Astrocyte (in vitro differentiated cells and primary cell): ENCODE measurements around the gene ROR2. TPM values are rescaled to one million over a fixed set of nuclear protein-coding genes. Genes with fewer than 3 reads are reported as not detected.

ENCODE experiments used
- DNase-seq: peaks from one replicate; pipeline ENCODE4 v3.0.0-alpha.2; 2010; ENCODE audit warnings: low read depth
- FAIRE-seq: peaks from 2 replicates; lab custom pipeline; 2011; peaks lifted over from hg19 to GRCh38; lab: Jason Lieb, UNC
- H2AFZ ChIP-seq: 2 replicates; pipeline ENCODE4 v1.6.0; 2012; ENCODE audit warnings: low read depth, low read length, inconsistent platforms
- H3K27ac ChIP-seq: 2 replicates; pipeline ENCODE4 v1.5.1; 2011; ENCODE audit warnings: low read depth, low read length, inconsistent platforms
- H3K27me3 ChIP-seq: 2 replicates; pipeline ENCODE4 v1.6.0; 2011; ENCODE audit warnings: low read length, inconsistent platforms; ENCODE audit not compliant: insufficient read depth
- H3K36me3 ChIP-seq: 2 replicates; pipeline ENCODE4 v1.5.1; 2011; ENCODE audit warnings: low read length, inconsistent platforms; ENCODE audit not compliant: insufficient read depth
- H3K4me1 ChIP-seq: 2 replicates; pipeline ENCODE4 v1.5.1; 2011; ENCODE audit warnings: low read length, inconsistent platforms; ENCODE audit not compliant: insufficient read depth
- H3K4me2 ChIP-seq: 2 replicates; pipeline ENCODE4 v1.6.0; 2012; ENCODE audit warnings: low read length, inconsistent platforms
- H3K4me3 ChIP-seq: 2 replicates; pipeline ENCODE4 v1.5.1; 2011; ENCODE audit warnings: low read depth, mild to moderate bottlenecking, low read length, inconsistent platforms; ENCODE audit not compliant: insufficient read depth
- H3K79me2 ChIP-seq: 2 replicates; pipeline ENCODE4 v1.6.0; 2012; ENCODE audit warnings: mild to moderate bottlenecking, low read length, inconsistent platforms; ENCODE audit not compliant: insufficient read depth
- H3K9ac ChIP-seq: 2 replicates; pipeline ENCODE4 v1.6.0; 2012; ENCODE audit warnings: mild to moderate bottlenecking, low read length, inconsistent platforms
- H3K9me3 ChIP-seq: 2 replicates; pipeline ENCODE4 v1.5.1; 2012; ENCODE audit warnings: low read depth, mild to moderate bottlenecking, low read length, inconsistent platforms; ENCODE audit not compliant: insufficient read depth
- H4K20me1 ChIP-seq: 2 replicates; pipeline ENCODE4 v1.6.0; 2012; ENCODE audit warnings: low read length, inconsistent platforms; ENCODE audit not compliant: insufficient read depth
- H3K27ac Mint-ChIP-seq: one replicate; pipeline ENCODE4 v1.8.0; 2021; ENCODE audit warnings: mild to moderate bottlenecking, mixed read lengths; ENCODE audit not compliant: unreplicated experiment
- H3K27me3 Mint-ChIP-seq: one replicate; pipeline ENCODE4 v1.8.0; 2021; ENCODE audit warnings: low read depth, mixed read lengths; ENCODE audit not compliant: unreplicated experiment
- H3K36me3 Mint-ChIP-seq: one replicate; pipeline ENCODE4 v1.8.0; 2021; ENCODE audit warnings: low read depth, mixed read lengths; ENCODE audit not compliant: unreplicated experiment
- H3K4me1 Mint-ChIP-seq: one replicate; pipeline ENCODE4 v1.8.0; 2021; ENCODE audit warnings: low read depth, mixed read lengths; ENCODE audit not compliant: unreplicated experiment
- H3K4me3 Mint-ChIP-seq: one replicate; pipeline ENCODE4 v1.8.0; 2021; ENCODE audit warnings: mild to moderate bottlenecking, moderate library complexity, mixed read lengths; ENCODE audit not compliant: unreplicated experiment
- H3K9me3 Mint-ChIP-seq: one replicate; pipeline ENCODE4 v1.8.0; 2021; ENCODE audit warnings: mild to moderate bottlenecking, mixed read lengths; ENCODE audit not compliant: unreplicated experiment
- CTCF ChIP-seq: IDR thresholded peaks from 2 replicates; pipeline ENCODE4 v1.5.1; 2011; ENCODE audit warnings: low read depth, mild to moderate bottlenecking, inconsistent platforms, low read length, moderate library complexity; ENCODE audit not compliant: insufficient read depth
- EZH2 ChIP-seq: IDR thresholded peaks from 2 replicates; pipeline ENCODE4 v1.6.1; 2012; ENCODE audit warnings: mild to moderate bottlenecking, low read length, inconsistent platforms; ENCODE audit not compliant: insufficient read depth
- total RNA-seq: library from RNA; stranded (reverse); gene quantifications from 2 replicates; pipeline ENCODE4 v1.2.1, GENCODE V29; 2021

ROR2 gene
- total RNA-seq, 1 donor from 2014 or later: 4.9 TPM

- no peak overlapping the region for H2AFZ ChIP-seq
- H3K4me1 ChIP-seq: no peaks in the 10 kb centered on the region
- H3K4me2 ChIP-seq: no peak overlapping the region
- DNase-seq (no peak), FAIRE-seq (no peak)
- no peak for TF ChIP-seq EZH2
- TF ChIP-seq CTCF: no peak
- H3K4me1 Mint-ChIP-seq: peaks cover 17% of the 10 kb centered on the region
- H4K20me1 ChIP-seq: no peaks in the 10 kb centered on the region
- H3K27ac ChIP-seq: no peak overlapping the region
- no peaks in the 10 kb centered on the region for H3K36me3 ChIP-seq
- no peak overlapping the region for H3K9ac ChIP-seq
- no peak overlapping the region for H3K27ac Mint-ChIP-seq
- peaks cover 15% of the 10 kb centered on the region for H3K27me3 ChIP-seq
- H3K9me3 ChIP-seq: no peaks in the 10 kb centered on the region
- H3K36me3 Mint-ChIP-seq: no peaks in the 10 kb centered on the region
- no peak overlapping the region for H3K4me3 ChIP-seq
- peaks cover 19% of the 10 kb centered on the region for H3K27me3 Mint-ChIP-seq
- no peaks in the 10 kb centered on the region for H3K9me3 Mint-ChIP-seq
- H3K4me3 Mint-ChIP-seq: no peak overlapping the region
- no peaks in the 10 kb centered on the region for H3K79me2 ChIP-seq
These were observed 108.4 kb downstream of the ROR2 start for GRCh38 chr9:91841591-91841990.

GRCh38 chr9:91840882-91841281, 109.1 kb downstream of the ROR2 start:
- H3K4me1 Mint-ChIP-seq: peaks cover 18% of the 10 kb centered on the region
- H3K36me3 Mint-ChIP-seq: peaks cover under 1% of the 10 kb centered on the region
- DNase-seq: no peak

More at GRCh38 chr9:91840882-91841281, 109.1 kb downstream of the ROR2 start:
- no peak overlapping the region for H3K4me2 ChIP-seq
- H2AFZ ChIP-seq: no peak overlapping the region
- H4K20me1 ChIP-seq: no peaks in the 10 kb centered on the region
- H3K27ac ChIP-seq: no peak overlapping the region
- H3K4me3 Mint-ChIP-seq: no peak overlapping the region
- H3K27me3 ChIP-seq: peaks cover 17% of the 10 kb centered on the region
- H3K9me3 Mint-ChIP-seq: no peaks in the 10 kb centered on the region
- H3K27ac Mint-ChIP-seq: no peak overlapping the region
- peaks cover 19% of the 10 kb centered on the region for H3K27me3 Mint-ChIP-seq
- H3K4me1 ChIP-seq: no peaks in the 10 kb centered on the region
- no peak overlapping the region for H3K9ac ChIP-seq
- H3K9me3 ChIP-seq: no peaks in the 10 kb centered on the region
- H3K79me2 ChIP-seq: no peaks in the 10 kb centered on the region
- FAIRE-seq: no peak
- TF ChIP-seq EZH2 (no peak), CTCF (no peak)
- no peaks in the 10 kb centered on the region for H3K36me3 ChIP-seq
- no peak overlapping the region for H3K4me3 ChIP-seq
